ENCODE data around the gene MBD4.
"Not testable (repeated sequence)": the region's sequence is repeated elsewhere in the genome, so short reads cannot be mapped to it uniquely, and the experiment has no call there.

MBD4 gene

DNA sequence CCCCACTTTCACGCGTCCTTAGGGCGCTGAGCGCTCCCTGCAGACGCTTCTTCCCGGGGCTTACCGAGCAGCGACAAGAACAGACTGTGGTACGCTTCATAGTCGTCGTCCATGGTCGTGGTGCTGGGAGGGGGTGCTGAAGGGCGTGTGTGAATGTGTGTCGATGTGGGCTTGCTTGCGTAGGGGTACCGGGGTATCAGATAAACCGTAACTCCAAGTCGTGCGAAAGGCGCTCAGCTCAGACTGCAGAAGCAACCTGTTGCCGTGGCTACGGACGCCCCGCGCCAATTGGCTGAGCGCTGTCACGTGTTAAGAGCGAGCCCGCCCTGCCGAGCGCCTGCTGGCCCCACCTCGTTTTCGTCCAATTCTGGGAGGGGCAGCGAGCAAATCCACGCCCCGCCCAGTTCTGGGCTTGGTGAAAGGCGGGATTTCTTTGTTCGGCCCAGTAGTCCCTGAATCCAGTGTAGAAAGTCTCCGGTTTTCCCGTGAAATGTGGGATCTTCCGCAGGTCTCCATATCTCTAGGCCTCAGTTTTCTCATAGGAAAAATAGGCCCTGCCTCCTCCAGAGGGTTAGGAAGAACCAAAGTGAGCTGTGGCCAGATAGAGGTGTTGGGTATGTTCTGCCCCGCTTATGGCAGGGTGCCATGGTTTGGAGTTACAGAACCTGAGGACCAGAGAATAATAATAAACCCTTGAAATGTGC is 11.2 kb downstream of the MBD4 start, which contains the start of gene EFCAB12:
Gene EFCAB12, minus strand, starts transcription at position 261 of the 704 bp plus-strand sequence. Its CDS starts 148 bp downstream, at position 113.
- peak; percentile 97 for DNase-seq

DNA sequence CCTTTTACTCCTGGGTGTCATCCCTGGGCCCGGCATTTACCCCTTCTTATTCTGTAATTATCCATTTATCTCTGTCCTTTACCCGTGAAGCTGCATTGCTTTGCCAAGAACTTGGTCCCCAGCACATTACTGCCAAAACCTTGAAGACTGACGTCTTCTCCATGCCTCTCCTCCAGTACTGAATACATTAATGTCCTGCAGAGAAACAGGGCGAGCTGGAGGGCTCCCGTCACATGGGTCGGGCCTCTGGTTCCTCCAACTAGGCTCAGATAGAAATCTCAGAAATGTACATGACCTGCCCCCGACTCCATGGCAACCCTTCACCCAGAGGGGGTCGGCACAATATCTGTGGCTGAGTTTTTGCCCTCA is 11.8 kb downstream of the MBD4 start:
- no peak for DNase-seq

DNA sequence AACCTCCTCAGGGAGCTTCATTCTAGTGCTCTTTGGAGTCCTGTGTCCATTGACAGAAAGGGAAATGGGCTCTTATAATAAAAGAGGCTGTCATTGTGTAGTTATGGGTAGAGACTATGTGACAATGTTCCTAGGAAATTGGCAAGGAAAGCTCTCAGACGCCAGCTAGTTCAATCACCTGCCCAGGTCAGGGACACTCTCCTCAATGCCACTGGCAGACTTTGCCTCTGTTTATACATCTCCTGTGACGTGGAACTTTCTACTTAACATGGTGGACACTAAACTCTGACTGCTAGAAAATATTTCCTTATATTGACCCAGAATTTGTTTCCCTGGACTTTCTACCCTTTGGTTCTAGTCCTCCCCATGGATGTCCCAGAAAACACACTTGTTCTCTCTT is 14.1 kb downstream of the MBD4 start:
- DNase-seq: no peak

DNA sequence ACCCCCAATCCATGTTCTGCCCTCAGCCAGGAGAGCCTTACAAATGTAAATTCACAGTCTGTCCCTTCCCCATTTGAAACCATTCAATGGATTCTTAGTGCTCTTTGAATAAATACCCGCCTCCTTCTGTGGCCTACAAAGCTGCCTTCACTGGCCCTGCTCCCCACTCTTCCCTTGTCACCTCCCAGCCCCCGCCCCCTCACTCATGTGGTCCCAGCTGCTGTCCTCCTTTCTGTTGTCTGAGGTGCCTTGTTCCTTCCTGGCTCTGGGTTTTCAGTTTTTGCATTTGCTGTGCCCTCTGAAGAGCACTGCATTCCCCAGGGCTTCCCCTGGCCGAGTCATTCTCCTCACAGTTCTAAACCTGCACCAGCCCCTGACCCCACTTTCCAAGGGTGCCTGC is 14.5 kb downstream of the MBD4 start:
- DNase-seq: no peak

DNA sequence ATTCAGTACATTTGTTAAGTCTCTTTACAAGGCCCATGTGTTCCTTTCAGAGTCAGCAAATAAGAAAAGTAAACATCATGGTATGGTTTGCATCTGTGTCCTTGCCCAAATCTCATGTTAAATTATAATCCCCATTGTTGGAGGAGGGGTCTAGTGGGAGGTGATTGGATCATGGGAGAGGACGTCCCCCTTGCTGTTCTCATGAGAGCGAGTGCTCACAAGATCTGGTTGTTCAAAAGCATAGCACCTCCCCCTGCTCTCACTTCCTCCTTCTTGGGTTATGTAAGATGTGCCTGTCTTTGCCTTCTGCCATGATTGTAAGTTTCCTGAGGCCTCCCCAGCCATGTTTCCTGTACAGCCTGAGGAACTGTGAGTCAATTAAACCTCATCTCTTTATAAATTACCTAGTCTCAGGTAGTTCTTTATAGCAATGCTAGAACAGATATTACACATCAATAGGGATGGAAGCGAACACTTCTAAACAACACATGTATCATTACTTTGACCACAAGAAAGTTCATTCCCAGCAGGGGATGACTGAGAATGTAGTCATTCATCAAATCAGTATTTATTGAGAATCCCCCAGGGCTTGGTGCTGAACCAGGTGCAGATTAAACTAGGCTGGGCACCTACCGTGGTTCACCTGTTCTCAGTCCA is 15.4 kb downstream of the MBD4 start:
- DNase-seq: no peak

DNA sequence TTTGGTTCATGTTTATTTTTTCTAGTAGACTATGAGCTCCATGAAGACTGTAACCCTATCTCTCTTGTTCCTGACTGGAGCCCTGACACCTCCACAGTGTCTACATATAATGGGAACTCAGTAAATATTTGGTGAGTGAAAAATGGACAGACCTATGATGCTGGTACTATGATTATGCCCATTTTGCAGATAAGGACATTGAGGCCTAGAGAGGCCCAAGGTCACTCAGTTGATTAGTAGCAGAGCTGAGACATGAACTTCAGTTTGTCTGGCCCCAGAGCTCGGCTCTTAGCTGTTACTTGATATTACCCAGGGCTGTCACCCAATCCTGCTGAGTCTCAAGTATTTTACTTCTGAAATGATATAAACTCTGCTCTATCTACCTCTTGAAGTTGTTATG is 16.9 kb downstream of the MBD4 start:
- no peak for DNase-seq

DNA sequence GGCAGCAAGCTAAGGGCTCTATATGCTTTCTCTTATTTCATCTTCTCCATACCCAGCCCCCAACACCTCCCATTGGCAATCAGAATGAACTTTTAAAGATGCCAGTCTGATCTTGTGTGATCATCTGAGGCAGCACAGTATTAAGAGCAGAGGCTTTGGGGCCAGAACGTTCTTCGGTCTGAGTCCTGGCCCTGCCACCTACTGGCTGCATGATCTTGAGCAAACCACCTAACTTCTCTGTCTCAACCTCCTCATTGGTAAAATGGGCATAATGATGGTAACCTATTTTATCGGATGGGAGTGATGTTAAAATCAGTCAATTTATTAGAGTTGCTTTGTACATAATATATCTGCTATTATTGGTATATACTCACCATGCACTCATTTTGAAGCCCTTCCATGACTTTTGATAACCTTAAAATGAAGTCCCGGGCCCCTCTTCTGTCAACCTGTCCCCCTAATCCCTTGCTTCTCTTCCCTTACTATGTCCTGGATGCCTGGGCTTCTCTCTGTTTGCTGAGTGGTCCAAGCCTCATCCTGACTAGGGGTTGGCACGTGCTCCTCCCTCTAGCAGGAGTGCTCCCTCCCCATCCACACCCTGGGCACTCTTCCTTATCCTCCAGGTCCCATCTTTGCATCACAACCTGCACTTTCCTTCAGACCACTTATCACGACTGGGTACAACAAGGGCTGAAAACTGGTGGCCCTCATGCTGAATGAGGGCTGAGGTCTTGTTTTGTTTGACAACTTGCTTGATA is 17.6 kb downstream of the MBD4 start:
- no peak for DNase-seq

DNA sequence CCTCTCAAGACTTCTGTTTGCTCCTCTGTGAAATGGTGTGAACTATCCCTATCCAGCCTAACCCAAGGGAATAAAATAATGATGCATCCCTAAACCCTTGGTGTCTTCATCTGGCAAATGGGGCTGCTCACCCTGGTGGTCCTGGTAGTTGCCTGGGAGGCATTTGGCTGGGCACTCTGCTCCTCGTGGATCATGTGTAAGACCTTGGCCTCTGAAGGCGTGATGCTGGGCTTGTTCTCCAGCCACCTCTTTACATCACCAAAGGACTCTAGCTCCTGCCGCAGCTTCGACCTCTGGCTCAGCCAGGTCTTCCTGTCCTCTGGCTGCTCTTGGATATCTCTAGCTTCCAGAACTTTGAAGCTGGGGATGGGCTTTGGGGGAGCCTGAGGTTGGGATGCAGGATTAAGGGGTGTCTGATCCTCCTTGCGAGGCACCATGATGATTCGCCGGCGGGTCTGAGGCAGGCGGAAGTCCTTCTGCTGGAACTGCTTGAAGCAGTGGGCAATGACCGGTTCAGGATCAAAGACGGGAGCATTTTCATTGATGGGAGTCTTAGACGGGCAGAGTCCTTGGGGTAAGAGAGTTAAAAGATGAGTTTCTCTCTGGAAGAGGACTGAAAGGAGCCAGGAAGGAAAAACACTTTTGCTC is 18.4 kb downstream of the MBD4 start:
- DNase-seq: no peak

DNA sequence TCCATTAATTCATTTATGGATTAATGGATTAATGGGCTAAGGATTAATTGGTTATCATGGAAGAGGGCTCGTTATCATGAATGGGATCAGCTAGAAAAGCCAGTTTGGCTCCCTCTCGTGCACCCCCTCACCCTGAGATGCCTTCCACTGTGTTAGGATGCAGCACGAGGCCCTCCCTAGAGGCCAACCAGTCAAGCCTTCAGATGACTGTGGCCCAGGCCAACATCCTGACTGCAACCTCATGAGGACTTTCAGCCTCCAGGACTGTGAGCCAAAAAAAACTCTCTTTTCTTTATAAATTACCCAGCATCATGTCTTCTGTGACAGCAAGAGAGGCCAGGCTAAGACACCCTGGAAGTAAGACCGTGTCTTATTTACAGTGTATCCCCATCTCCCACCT is 20.3 kb downstream of the MBD4 start:
- DNase-seq: no peak

DNA sequence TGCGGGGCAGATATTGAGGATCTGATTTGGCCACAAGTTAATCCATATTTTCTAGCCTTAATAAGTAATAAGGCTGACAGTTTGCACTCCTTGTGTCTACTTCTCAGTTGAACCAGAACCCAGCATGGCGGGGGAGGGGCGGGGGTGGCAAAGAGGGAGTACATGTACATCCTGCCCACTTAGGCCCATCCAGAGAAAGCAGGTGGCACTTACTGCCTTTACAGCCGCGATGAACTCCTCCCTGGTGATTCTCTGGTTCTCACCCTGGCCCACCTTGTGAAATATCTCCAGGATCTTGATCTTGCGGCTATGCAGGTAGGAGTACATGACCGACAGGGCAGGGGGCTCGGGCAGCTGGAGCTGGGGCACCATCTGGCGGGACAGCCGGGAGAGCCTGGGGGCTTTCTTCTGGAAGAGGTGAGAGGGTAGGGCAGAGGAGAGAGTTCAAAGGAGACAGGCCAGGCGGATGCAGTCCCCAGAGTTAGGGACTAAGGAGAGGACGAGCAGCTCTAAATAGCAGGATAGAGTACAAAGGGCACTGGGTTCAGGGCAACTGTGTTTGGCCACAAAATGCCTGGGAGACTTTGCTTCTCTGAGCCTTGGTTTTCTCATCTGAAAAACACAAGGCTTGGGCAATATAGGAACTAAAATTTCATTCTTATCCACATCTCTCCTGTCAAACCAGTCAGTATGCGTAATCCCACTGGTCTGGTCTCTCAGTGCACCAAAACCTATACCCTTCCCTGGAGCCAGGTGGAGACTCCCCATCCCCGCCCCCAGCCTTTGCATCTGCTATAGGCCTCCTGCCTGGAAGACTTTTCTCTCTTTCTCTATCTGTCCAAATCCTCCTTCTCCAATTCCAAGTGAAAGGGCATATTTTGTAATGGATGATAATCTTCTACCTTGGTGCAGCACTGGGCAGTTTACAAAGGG is 21.4 kb downstream of the MBD4 start:
- DNase-seq: no peak

DNA sequence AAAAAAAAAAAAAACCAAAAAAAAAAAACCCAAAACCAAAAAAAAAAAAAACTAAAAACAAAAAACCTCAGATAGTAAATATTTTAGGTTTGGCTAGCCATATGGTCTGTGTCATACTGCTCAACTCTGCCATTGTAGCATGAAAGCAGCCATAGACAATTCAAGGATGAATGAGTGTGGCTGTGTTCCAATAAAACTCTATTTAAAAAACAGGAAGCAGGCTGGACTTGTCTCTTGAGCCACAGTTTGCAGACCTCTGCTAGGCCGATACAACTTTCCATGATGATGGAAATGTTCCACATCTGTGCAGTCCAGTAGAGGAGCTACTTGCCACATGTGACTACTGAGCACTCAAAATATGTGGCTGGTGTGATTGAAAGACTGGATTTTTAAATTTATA is 22.4 kb downstream of the MBD4 start:
- peak; percentile 40 for DNase-seq

DNA sequence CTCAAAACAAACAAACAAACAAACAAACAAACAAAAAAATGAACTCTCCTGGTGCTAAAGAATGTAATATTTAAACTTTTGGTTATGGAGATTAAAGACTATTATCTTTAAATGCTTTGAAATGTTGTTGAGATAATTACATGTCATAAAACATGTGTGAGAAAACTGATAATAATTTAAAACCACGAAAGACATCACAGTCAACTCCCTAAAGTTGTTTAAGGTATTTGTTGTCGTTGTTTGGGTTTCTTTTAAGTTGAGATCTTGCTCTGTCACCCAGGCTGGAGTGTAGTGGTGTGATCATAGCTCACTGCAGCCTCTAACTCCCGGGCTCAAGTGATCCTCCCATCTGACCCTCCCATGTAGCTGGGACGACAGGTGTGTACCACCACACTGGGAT is 23.3 kb downstream of the MBD4 start:
- no peak for DNase-seq

DNA sequence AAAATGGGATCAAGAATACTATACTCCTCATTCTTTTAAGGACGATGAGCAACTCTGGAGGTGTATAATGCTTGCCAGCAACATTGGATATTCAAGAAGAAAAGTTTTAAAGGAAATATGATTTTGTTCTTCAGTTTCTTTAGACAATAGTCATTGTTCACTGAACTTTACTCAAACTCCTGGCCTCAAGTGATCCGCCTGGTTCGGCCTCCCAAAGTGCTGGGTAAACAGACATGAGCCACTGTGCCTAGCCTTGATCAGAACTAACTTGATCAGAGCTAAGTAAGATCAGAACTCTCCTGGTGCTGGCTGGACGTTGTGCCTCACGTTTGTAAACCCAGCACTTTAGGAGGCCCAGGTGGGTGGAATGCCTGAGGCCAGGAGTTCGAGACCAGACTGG is 23.9 kb downstream of the MBD4 start:
- DNase-seq: no peak

DNA sequence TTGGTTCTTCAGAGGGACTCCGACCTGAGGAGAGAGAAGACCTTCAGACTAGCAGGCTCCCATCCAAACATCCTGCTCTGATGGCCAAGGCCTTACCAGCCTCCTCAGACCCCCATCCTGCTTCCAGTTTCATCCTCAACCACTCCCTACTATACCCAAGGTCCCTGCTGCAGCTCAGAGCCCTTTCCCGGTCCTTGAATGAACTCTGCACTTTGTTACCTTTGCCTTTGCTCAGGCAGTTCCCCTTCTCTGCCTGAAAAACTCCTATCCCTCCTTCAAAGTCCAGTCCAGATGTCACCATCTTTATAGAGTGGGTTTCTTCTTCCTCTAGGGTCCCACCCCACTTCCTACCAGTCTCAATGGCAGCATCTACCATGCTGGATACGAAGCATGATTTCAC is 24.4 kb downstream of the MBD4 start:
- no peak for DNase-seq

DNA sequence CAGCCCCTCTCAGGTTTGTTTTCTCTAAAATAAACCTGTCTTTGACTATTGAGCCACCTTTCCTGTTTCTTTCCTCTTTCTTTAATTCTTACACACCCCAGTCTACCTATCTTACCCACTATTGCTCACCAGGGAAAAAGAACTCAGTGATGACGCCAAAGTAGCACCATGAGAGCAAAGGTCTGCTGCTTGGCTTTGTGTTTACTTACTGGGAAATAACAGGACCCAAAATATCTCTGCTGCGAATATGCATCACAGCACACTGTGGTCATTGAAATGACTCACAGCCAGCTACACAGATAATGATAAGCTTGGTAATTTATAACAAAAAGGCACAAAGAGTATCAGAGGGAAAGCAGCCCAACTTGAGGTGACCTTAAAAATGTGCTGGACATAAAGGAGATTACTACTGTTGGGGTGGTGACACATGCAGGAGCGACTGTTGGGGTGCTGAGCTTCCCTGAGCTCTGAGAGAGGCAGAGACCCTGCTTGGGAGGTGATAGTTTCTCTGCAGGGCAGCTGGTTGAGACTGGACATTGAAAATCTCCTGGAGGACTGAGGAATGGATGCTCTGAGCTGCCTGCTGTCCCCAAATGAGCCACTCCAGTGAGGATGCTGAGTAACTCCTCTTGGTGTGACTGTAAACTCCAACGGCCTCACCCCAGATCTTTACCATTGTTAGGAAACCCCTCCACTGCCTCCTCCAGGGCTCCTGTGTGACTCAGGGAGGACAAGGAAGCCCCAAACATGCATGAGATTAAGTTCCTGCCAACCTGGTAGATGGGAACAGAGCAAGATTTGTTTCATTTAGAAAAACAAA is 25.9 kb downstream of the MBD4 start:
- no peak for DNase-seq

DNA sequence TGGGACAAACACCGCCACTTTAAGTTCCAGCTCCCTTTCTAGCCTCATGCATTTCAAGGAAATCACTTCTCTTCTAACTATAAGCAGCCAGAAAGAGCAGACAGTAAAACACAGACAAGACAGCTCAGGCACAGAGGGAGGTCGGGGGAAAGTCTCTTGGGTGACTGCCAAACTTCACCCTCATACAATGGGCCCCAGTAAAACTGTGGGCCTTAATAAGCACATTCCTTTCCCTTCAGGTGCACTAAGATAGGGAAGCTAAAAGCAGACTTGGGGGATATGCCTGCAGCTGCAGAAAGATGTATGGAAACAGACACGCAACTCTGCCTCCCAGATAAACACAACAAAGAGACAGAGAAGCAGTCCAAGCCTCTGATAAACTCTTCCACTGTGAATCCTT is 26.5 kb downstream of the MBD4 start:
- not testable (repeated sequence) for DNase-seq

DNA sequence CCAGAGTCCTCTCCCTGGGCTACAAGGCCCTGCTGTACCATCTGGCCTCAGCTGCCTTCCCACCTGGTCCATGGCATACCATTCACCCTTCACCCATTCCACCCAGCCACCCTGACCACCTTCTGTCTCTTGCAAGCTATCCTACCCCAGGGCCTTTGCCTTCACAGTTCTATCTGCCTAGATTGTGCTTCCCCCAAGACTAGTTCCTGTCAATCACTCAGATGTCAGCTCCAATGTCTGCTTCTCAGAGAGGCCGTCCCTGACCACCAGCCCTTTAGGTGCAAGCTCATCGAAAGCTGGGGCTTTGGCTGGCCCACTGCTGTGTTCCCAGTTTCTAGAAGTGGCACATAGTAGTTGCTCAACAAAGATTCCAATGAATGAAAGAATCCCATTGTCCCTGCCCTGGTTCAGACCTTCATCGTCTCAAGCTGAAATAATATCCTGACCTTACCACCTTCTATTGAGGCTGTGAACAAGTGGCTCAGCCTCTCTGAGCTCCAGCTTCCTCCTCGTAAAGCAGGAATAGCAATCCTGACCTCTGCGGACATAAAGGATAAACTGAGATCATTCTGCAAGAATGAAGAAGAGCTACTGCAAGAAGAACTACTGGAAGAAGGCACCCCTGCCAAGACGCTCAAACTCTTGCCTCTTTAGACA is 27.1 kb downstream of the MBD4 start:
- no peak for DNase-seq

DNA sequence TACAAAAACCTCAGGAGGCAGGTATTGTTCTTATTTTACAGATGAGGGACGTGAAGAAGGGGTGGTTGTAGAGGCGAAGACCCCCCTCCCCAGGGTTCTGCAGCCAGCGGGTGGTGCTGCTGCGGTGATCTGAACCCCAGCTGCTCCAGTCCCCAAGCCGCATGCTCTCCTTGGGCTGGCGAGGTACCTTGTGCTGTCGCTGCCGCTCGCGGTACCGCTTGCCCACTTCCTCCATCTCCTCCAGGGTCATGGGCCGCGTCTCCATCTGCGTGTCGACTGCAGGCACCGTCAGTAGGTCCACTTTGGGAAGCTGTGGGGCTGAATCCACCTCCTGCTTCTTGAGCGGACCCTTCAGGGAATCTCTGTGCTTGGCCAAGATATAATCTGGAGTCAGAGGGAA is 28.8 kb downstream of the MBD4 start:
- no peak for DNase-seq

DNA sequence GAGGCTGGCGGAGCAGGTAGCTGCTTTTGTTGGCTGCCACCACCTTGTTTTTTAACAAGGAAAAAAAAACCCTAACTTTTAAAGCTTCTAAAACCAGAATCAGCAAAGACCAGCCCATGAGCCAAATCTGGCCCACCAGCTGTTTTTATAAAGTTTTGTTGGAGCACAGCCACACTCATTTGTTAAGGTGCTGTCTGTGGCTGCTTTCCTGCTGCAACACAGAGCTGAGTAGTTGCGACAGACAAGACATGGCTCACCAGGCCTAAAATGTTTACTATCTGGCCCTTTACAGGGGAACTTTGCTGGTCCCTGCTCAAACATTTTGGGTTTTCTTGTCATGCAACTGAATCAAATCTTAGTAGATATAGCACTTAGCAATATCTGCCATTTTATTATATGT is 30.2 kb downstream of the MBD4 start:
- DNase-seq: no peak

DNA sequence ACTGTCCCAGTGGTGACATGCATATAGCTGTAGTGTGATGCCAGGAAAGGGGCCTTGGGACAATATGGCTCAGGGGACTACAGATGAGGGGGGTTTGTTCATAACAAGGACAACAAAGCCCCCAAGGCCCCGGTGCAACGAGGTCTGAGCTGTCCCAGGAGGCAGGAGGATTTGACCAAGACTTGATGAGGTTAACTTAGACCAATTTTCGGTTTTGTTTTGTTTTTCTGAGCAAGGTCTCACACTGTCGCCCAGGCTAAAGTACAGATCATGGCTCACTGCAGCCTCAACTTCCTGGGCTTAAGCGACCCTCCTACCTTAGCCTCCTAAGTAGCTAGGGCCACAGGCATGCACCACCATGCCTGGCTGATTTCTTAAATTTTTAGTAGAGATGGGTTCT is 35.1 kb downstream of the MBD4 start:
- no peak for DNase-seq

DNA sequence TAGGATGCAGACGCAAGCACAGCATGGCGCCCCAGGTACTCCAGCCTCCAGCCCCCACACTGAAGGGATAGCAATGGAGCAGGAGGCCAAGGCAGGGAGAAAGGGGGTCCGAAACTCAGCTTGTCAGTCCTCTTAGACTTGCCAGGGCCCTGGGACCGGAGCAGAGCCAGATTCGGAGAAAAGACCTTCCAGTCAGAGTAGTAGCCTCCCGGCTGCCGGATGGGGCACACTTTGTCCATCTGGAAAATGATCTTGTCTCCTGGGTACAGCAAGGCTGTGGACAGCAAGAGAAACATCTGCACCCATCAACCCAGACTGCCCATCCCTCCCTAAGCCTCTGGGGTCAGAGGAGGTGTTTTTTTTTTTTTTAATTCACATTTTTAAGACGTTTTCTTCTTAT is 35.6 kb downstream of the MBD4 start:
- DNase-seq: no peak

Measured in femur (tissue), 1 donor.